NCI-H1417 (cell line): Measurements from ENCODE around the gene NTNG1.

Source experiments
- DNase-seq, 3 experiments: peaks; one replicate each; lab custom pipeline; 2025; lab: John Stamatoyannopoulos, UW

Gene NTNG1

GRCh38 chr1:107262467-107263286, 121.8 kb downstream of the NTNG1 start:
- no peak for DNase-seq

GRCh38 chr1:107263291-107263915, 122.6 kb downstream of the NTNG1 start:
- no peak for DNase-seq

- DNase-seq = no peak
These were observed 123.2 kb downstream of the NTNG1 start for GRCh38 chr1:107264007-107264406.

- no peak for DNase-seq
These were observed 123.7 kb downstream of the NTNG1 start for GRCh38 chr1:107264561-107264960.

- DNase-seq = no peak
These were observed 126.7 kb downstream of the NTNG1 start for GRCh38 chr1:107267489-107267888.

- no peak for DNase-seq
These were observed 131.5 kb downstream of the NTNG1 start for GRCh38 chr1:107272321-107272720.

- DNase-seq = no peak
These were observed 132.7 kb downstream of the NTNG1 start for GRCh38 chr1:107273515-107273914.

GRCh38 chr1:107274227-107274626, 133.4 kb downstream of the NTNG1 start:
- DNase-seq = no peak

GRCh38 chr1:107276247-107276646, 135.4 kb downstream of the NTNG1 start:
- no peak for DNase-seq

- DNase-seq = peak; percentile 10 to 59 (median 22)
These were observed 136.2 kb downstream of the NTNG1 start for GRCh38 chr1:107277022-107277421.

GRCh38 chr1:107286125-107286524, 145.3 kb downstream of the NTNG1 start:
- DNase-seq = no peak

- no peak for DNase-seq
These were observed 151.1 kb downstream of the NTNG1 start for GRCh38 chr1:107291987-107292386.

GRCh38 chr1:107293901-107294613, 153.2 kb downstream of the NTNG1 start:
- DNase-seq = no peak

- no peak for DNase-seq
These were observed 153.8 kb downstream of the NTNG1 start for GRCh38 chr1:107294686-107295085.

GRCh38 chr1:107297681-107298080, 156.8 kb downstream of the NTNG1 start:
- DNase-seq = no peak

- no peak for DNase-seq
These were observed 157.7 kb downstream of the NTNG1 start for GRCh38 chr1:107298526-107298925.

- DNase-seq = no peak
These were observed 158.7 kb downstream of the NTNG1 start for GRCh38 chr1:107299521-107299920.

GRCh38 chr1:107309962-107310361, 169.1 kb downstream of the NTNG1 start:
- DNase-seq = no peak

GRCh38 chr1:107315652-107316051, 174.8 kb downstream of the NTNG1 start:
- DNase-seq = no peak

- no peak for DNase-seq
These were observed 178.1 kb downstream of the NTNG1 start for GRCh38 chr1:107318932-107319331.

- no peak for DNase-seq
These were observed 182.9 kb downstream of the NTNG1 start for GRCh38 chr1:107323784-107324183.

GRCh38 chr1:107326824-107327445, 186.1 kb downstream of the NTNG1 start:
- no peak for DNase-seq
